Measurements from ENCODE around the gene SOX15.

GRCh38 chr17:7583253-7584109, 6.4 kb downstream of the SOX15 start, which contains the start of gene MPDU1:
- peak; percentile 91 for TF ChIP-seq POLR2AphosphoS5 (IDR thresholded peaks at IDR 0.05; ENCODE audit: low read depth, low read length)
- peak in 1 of 2 experiments; percentile 64; a peak in 2 of 4 replicates for TF ChIP-seq REST (IDR thresholded peaks at IDR 0.05; ENCODE audit: insufficient read depth in 1 of 2, low read depth in 2 of 2, low read length in 2 of 2)
- TF ChIP-seq SIN3A (IDR thresholded peaks at IDR 0.05; ENCODE audit: borderline replicate concordance, insufficient read depth, low read length) = no peak
- peak; percentile 98 for TF ChIP-seq TAF1 (IDR thresholded peaks at IDR 0.05; ENCODE audit: borderline replicate concordance, insufficient read depth, low read length)
- TF ChIP-seq FOXP2 (optimal IDR thresholded peaks at IDR 0.05; ENCODE audit: borderline replicate concordance, extremely low read depth, extremely low read length, insufficient read depth) = no peak

All from PFSK-1 (cell line).